AG09309 (cell line): ENCODE data around the gene G6PC2.
"Not testable (repeated sequence)": the region's sequence is repeated elsewhere in the genome, so short reads cannot be mapped to it uniquely, and the experiment has no call there.

Experiments
- DNase-seq: peaks from one replicate; pipeline ENCODE4 v3.0.0-alpha.2; 2010; ENCODE audit warnings: low read depth
- H3K4me3 ChIP-seq: 2 replicates; pipeline ENCODE4 v1.5.1; 2011; ENCODE audit warnings: mild to moderate bottlenecking, low read depth, low read length, moderate library complexity; ENCODE audit not compliant: control insufficient read depth
- CTCF ChIP-seq: IDR thresholded peaks from 2 replicates; pipeline ENCODE4 v1.5.1; 2011; ENCODE audit warnings: mild to moderate bottlenecking, low read depth, low read length, inconsistent platforms; ENCODE audit not compliant: insufficient read depth, control insufficient read depth; ENCODE audit errors: missing control alignments

The G6PC2 gene

DNA sequence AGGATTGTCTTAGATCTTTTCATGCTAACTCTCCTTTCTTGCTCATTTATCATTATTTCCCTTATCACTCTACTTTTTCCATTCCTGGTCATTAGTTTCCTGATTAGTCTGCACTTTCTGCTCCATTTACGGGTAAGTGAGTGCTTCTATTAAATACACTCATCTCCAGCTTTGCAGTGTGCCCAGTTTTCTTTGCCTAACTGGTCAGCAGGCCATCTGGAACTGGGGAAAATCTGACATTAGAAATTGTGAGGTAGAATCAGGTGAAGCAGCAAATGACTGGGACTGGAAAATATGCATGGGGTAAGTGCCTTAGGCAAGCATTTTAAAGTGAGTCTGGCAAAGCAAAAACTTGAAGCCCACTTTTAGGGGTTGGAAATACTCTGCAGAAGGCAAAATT is 29.2 kb downstream of the G6PC2 start:
- no peak overlapping the region for H3K4me3 ChIP-seq
- DNase-seq, result no peak
- no peak for TF ChIP-seq CTCF

GRCh38 chr2:168932174-168932573 is 31.1 kb downstream of the G6PC2 start:
- not testable (repeated sequence) for DNase-seq, H3K4me3 ChIP-seq

- TF ChIP-seq CTCF, result no peak
- H3K4me3 ChIP-seq, result no peak overlapping the region
- DNase-seq, result peak; percentile 14
These were observed 33.7 kb downstream of the G6PC2 start for GRCh38 chr2:168934826-168935225.

- no peak overlapping the region for H3K4me3 ChIP-seq
- TF ChIP-seq CTCF, result no peak
- peak; percentile 79 for DNase-seq
These were observed 34.9 kb downstream of the G6PC2 start for GRCh38 chr2:168935810-168936581.

GRCh38 chr2:168939061-168939460 is 38.0 kb downstream of the G6PC2 start:
- H3K4me3 ChIP-seq, result no peak overlapping the region
- TF ChIP-seq CTCF, result no peak
- no peak for DNase-seq

DNA sequence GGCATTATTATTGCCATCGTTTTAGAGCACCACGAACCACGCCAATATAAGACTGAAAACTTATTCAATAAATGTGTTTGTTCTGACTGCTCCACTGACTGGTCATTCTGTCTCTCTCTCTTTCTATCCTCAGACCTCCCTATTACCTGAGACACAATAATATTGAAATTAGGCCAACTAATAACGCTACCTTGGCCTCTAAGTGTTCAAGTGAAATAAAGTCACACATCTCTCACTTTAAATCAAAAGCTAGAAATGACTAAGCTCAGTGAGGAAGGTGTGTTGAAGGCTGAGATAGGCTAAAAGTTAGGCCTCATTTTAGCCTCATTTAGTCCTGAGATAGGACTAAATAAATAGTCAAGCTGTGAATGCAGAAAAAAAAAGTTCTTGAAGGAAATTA is 38.8 kb downstream of the G6PC2 start:
- no peak for DNase-seq
- no peak for TF ChIP-seq CTCF

DNA sequence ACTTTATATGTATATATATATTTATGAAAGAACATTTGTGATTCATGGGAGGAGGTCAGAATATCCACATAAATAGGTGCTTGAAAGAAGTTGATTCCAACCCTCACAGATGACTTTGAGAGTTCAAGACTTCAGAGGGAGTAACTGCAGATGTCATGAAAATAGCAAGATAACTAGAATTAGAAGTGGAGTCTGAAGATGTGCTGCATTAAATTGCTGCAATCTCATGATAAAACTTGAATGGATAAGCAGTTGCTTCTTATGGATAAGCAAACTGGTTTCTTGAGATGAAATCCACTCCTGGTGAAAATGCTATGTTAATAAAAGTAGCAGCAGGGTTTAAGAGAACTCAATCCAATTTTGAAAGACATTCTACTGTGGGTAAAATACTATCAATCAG is 40.2 kb downstream of the G6PC2 start:
- TF ChIP-seq CTCF, result no peak
- no peak for DNase-seq
- no peak overlapping the region for H3K4me3 ChIP-seq

More for the DNA sequence above, 38.8 kb downstream of the G6PC2 start:
- no peak overlapping the region for H3K4me3 ChIP-seq
